ENCODE data around the gene MRGPRG. TPM values are rescaled to one million over a fixed set of nuclear protein-coding genes. Genes with fewer than 3 reads are reported as not detected.

Gene MRGPRG
- total RNA-seq, 1 experiment from 2014 or later, result not detected

- Histone ChIP-seq H2AFZ (ENCODE audit: low read length) (no peak overlapping the region), H3K36me3 (ENCODE audit: low read depth, low read length) (no peaks in the 10 kb centered on the region), H3K27ac (ENCODE audit: low read length) (no peak overlapping the region), H3K9me3 (ENCODE audit: low read length) (no peaks in the 10 kb centered on the region), H3K27me3 (ENCODE audit: low read length) (no peaks in the 10 kb centered on the region), H4K20me1 (ENCODE audit: low read length) (no peaks in the 10 kb centered on the region), H3K4me3 (ENCODE audit: low read length) (no peak overlapping the region), H3K4me1 (ENCODE audit: insufficient read depth, low read length) (peaks cover 9% of the 10 kb centered on the region; the same call in 1 of the 2 replicates), H3F3A (ENCODE audit: low read length, unreplicated experiment) (no peaks in the 10 kb centered on the region), H3K9ac (ENCODE audit: low read length) (no peak overlapping the region), H3K4me2 (ENCODE audit: low read length) (no peak overlapping the region), H3K79me2 (ENCODE audit: low read length) (no peaks in the 10 kb centered on the region), H3K9me2 (replicated peaks; ENCODE audit: low read length) (no peaks in the 10 kb centered on the region)
- ATAC-seq (no peak), DNase-seq (no peak)
- no peak for TF ChIP-seq CTCF (conservative IDR thresholded peaks at IDR 0.05; ENCODE audit: low read depth, low read length)
- no peak for TF ChIP-seq EZH2phosphoT487 (IDR thresholded peaks at IDR 0.05; ENCODE audit: borderline replicate concordance, low read length)
- no peak for TF ChIP-seq EZH2 (IDR thresholded peaks at IDR 0.05; ENCODE audit: low read length, unreplicated experiment)
- intact Hi-C loops (cut with micrococcal nuclease), result no loop called here
- BruUV-seq (replicated peaks), result no TSS peak
- ChIA-PET POLR2A (ENCODE audit: unreplicated experiment) (no interaction called here), CTCF (no interaction called here)
Observed at GRCh38 chr11:3174387-3174786, 44.2 kb downstream of the MRGPRG start.

GRCh38 chr11:3173795-3174194 is 44.8 kb downstream of the MRGPRG start:
- BruUV-seq (replicated peaks), result no TSS peak
- Histone ChIP-seq H3K27me3 (ENCODE audit: low read length) (no peaks in the 10 kb centered on the region), H3K9me2 (replicated peaks; ENCODE audit: low read length) (no peaks in the 10 kb centered on the region), H3K9ac (ENCODE audit: low read length) (no peak overlapping the region), H3K36me3 (ENCODE audit: low read depth, low read length) (no peaks in the 10 kb centered on the region), H3K4me1 (ENCODE audit: insufficient read depth, low read length) (peaks cover 15% of the 10 kb centered on the region; the same call in 1 of the 2 replicates), H3K4me3 (ENCODE audit: low read length) (no peak overlapping the region), H2AFZ (ENCODE audit: low read length) (no peak overlapping the region), H3K4me2 (ENCODE audit: low read length) (no peak overlapping the region), H3F3A (ENCODE audit: low read length, unreplicated experiment) (no peaks in the 10 kb centered on the region), H3K27ac (ENCODE audit: low read length) (no peak overlapping the region), H3K9me3 (ENCODE audit: low read length) (no peaks in the 10 kb centered on the region), H3K79me2 (ENCODE audit: low read length) (no peaks in the 10 kb centered on the region), H4K20me1 (ENCODE audit: low read length) (no peaks in the 10 kb centered on the region)
- intact Hi-C loops (cut with micrococcal nuclease), result no loop called here
- no peak for DNase-seq
- ChIA-PET CTCF (interaction anchor here (0.6 kb wide), 1 partner anchor 42 kb away, joined by 3 read pairs; no protein-coding TSS in a partner anchor), POLR2A (ENCODE audit: unreplicated experiment) (no interaction called here)
- TF ChIP-seq EZH2phosphoT487 (IDR thresholded peaks at IDR 0.05; ENCODE audit: borderline replicate concordance, low read length) (no peak), EZH2 (IDR thresholded peaks at IDR 0.05; ENCODE audit: low read length, unreplicated experiment) (no peak), CTCF (conservative IDR thresholded peaks at IDR 0.05; ENCODE audit: low read depth, low read length) (no peak)
- no peak for ATAC-seq

GRCh38 chr11:3171931-3172560 is 46.6 kb downstream of the MRGPRG start:
- TF ChIP-seq EZH2phosphoT487 (IDR thresholded peaks at IDR 0.05; ENCODE audit: borderline replicate concordance, low read length) (no peak), EZH2 (IDR thresholded peaks at IDR 0.05; ENCODE audit: low read length, unreplicated experiment) (no peak)
- H3K36me3 ChIP-seq (ENCODE audit: low read depth, low read length), result no peaks in the 10 kb centered on the region
- no peak overlapping the region for H3K9ac ChIP-seq (ENCODE audit: low read length)
- H3F3A ChIP-seq (ENCODE audit: low read length, unreplicated experiment), result no peaks in the 10 kb centered on the region
- H3K9me2 ChIP-seq (replicated peaks; ENCODE audit: low read length), result no peaks in the 10 kb centered on the region
- no peaks in the 10 kb centered on the region for H3K27me3 ChIP-seq (ENCODE audit: low read length)
- H3K27ac ChIP-seq (ENCODE audit: low read length), result no peak overlapping the region
- BruUV-seq (replicated peaks), result no TSS peak
- DNase-seq (no peak), ATAC-seq (no peak)
- H2AFZ ChIP-seq (ENCODE audit: low read length), result no peak overlapping the region
- H3K9me3 ChIP-seq (ENCODE audit: low read length), result no peaks in the 10 kb centered on the region
- CTCF ChIA-PET, result no interaction called here
- no peaks in the 10 kb centered on the region for H4K20me1 ChIP-seq (ENCODE audit: low read length)
- no peak overlapping the region for H3K4me3 ChIP-seq (ENCODE audit: low read length)
- POLR2A ChIA-PET (ENCODE audit: unreplicated experiment), result no interaction called here
- no peak overlapping the region for H3K4me2 ChIP-seq (ENCODE audit: low read length)
- H3K4me1 ChIP-seq (ENCODE audit: insufficient read depth, low read length), result peaks cover 15% of the 10 kb centered on the region; the same call in 1 of the 2 replicates
- intact Hi-C loops (cut with micrococcal nuclease), result no loop called here
- H3K79me2 ChIP-seq (ENCODE audit: low read length), result no peaks in the 10 kb centered on the region

All from PC-3 (cell line).